WI38 (cell line): ENCODE measurements around the gene ECE2.

ENCODE experiments used
- H3K4me3 ChIP-seq: 2 replicates; pipeline ENCODE4 v1.5.1; 2011; ENCODE audit warnings: low read depth, mild to moderate bottlenecking, control low read depth, low read length
- TF ChIP-seq, protein P1 (sequence below): IDR thresholded peaks from 2 replicates; pipeline ENCODE4 v1.5.1; 2012; ENCODE audit warnings: low read depth, mild to moderate bottlenecking, control low read depth, low read length

ECE2 gene

GRCh38 chr3:184317201-184317600 is 41.4 kb downstream of the ECE2 start:
- H3K4me3 ChIP-seq, result peak overlapping the region; percentile 90

GRCh38 chr3:184320104-184320445 is 44.3 kb downstream of the ECE2 start:
- 0 out of 2 replicates have a peak overlapping the region, but pooled peaks have one; percentile 17 for H3K4me3 ChIP-seq
- TF ChIP-seq, protein P1, sequence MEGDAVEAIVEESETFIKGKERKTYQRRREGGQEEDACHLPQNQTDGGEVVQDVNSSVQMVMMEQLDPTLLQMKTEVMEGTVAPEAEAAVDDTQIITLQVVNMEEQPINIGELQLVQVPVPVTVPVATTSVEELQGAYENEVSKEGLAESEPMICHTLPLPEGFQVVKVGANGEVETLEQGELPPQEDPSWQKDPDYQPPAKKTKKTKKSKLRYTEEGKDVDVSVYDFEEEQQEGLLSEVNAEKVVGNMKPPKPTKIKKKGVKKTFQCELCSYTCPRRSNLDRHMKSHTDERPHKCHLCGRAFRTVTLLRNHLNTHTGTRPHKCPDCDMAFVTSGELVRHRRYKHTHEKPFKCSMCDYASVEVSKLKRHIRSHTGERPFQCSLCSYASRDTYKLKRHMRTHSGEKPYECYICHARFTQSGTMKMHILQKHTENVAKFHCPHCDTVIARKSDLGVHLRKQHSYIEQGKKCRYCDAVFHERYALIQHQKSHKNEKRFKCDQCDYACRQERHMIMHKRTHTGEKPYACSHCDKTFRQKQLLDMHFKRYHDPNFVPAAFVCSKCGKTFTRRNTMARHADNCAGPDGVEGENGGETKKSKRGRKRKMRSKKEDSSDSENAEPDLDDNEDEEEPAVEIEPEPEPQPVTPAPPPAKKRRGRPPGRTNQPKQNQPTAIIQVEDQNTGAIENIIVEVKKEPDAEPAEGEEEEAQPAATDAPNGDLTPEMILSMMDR, result no peak

More at GRCh38 chr3:184317201-184317600, 41.4 kb downstream of the ECE2 start:
- TF ChIP-seq, protein P1, result no peak

DNA sequence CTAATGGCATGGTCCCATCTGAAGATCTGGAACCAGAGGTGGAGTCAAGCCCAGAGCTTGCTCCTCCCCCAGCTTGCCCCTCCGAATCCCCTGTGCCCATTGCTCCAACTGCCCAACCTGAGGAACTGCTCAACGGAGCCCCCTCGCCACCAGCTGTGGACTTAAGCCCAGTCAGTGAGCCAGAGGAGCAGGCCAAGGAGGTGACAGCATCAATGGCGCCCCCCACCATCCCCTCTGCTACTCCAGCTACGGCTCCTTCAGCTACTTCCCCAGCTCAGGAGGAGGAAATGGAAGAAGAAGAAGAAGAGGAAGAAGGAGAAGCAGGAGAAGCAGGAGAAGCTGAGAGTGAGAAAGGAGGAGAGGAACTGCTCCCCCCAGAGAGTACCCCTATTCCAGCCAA is 45.8 kb downstream of the ECE2 start:
- no peak overlapping the region for H3K4me3 ChIP-seq

GRCh38 chr3:184322731-184323487 is 47.1 kb downstream of the ECE2 start:
- TF ChIP-seq, protein P1, result no peak
- H3K4me3 ChIP-seq, result no peak overlapping the region

More for the DNA sequence above, 45.8 kb downstream of the ECE2 start:
- TF ChIP-seq, protein P1, result no peak

DNA sequence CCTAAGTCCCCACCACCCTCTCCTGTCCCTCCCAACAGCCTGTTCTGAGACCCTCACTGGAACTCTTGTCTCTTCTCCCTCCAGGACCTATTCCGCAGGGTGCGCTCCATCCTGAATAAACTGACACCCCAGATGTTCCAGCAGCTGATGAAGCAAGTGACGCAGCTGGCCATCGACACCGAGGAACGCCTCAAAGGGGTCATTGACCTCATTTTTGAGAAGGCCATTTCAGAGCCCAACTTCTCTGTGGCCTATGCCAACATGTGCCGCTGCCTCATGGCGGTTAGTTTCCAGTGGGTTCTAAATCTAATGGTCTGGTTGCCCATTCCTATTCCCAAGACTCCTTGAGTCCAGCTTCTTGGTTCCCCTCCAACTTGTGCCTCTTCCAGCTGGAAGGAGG is 47.9 kb downstream of the ECE2 start:
- TF ChIP-seq, protein P1, result no peak
- no peak overlapping the region for H3K4me3 ChIP-seq

- TF ChIP-seq, protein P1, result no peak
- H3K4me3 ChIP-seq, result no peak overlapping the region
Measured at GRCh38 chr3:184325269-184325668, 49.4 kb downstream of the ECE2 start.

DNA sequence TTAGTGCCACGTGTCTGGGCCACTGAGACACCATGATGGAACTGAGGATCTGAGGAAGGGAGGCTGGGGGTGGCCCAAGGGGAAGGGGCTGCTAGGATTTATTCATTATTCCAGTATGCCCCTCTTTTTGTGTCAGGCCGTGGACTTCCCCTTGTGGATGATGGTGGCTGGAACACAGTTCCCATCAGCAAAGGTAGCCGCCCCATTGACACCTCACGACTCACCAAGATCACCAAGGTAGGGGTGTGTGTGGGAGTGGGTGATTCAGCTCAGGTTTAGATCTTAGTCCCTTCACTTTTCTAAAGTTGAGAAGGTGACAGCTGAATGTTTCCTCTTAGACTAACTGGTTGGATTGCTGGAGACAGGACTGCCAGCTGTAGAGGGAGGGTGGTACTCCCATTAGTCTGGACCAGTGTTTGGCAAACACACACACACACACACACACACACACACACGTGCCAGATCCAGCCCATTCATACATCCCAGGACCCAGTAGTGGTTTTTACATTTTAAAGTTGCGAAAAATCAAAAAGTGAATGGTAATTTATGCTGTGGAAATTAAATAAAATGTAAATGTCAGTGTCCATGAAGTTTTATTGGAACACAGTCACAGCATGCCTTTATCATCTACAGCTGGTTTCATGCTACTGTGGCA is 50.0 kb downstream of the ECE2 start:
- TF ChIP-seq, protein P1, result no peak
- H3K4me3 ChIP-seq, result no peak overlapping the region
